PFSK-1 (cell line): Measurements from ENCODE around the gene ZP2.

ENCODE experiments used
- POLR2AphosphoS5 ChIP-seq: IDR thresholded peaks from 2 replicates; pipeline ENCODE4 v1.6.1; 2012; ENCODE audit warnings: low read depth, mild to moderate bottlenecking, control low read depth, low read length, moderate library complexity
- REST ChIP-seq, 2 experiments: IDR thresholded peaks; 2 replicates each; pipeline versions ENCODE4 v1.6.1 to v1.8.0; 2011 to 2012; ENCODE audit warnings: low read depth in 2 of 2, low read length in 2 of 2, control low read depth in 1 of 2, inconsistent platforms in 1 of 2, mild to moderate bottlenecking in 1 of 2, moderate library complexity in 1 of 2; ENCODE audit not compliant: insufficient read depth in 1 of 2

GRCh38 chr16:21184834-21185233 lies 26.5 kb downstream of the ZP2 start:
- TF ChIP-seq POLR2AphosphoS5 (no peak), REST (IDR thresholded peaks at IDR 0.05; ENCODE audit: insufficient read depth in 1 of 2, low read depth in 2 of 2, low read length in 2 of 2) (no peak)
